Measurements from ENCODE around the gene APOL5. TPM values are rescaled to one million over a fixed set of nuclear protein-coding genes. Genes with fewer than 3 reads are reported as not detected.

APOL5 gene
- total RNA-seq, 1 donor from 2014 or later, result not detected

DNA sequence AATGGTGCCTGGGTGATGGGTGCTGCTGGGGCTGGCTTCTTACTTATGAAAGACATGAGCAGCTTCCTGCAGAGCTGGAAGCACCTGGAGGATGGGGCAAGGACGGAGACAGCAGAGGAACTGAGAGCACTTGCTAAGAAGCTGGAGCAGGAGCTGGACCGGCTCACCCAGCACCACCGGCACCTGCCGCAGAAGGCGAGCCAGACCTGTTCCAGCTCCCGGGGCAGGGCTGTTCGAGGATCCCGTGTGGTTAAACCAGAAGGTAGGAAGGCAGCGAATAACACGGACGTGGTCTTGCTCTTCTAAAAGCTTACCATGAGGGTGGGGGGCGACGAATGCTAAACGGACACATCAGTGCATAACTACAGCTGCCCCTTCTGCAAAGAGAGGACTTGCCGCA is 9.3 kb downstream of the APOL5 start:
- peaks cover 13% of the 10 kb centered on the region for H3K27me3 Mint-ChIP-seq (ENCODE audit: low read depth)
- no peaks in the 10 kb centered on the region for H3K36me3 Mint-ChIP-seq
- no peak overlapping the region for H3K4me3 Mint-ChIP-seq
- TF ChIP-seq, protein P1, sequence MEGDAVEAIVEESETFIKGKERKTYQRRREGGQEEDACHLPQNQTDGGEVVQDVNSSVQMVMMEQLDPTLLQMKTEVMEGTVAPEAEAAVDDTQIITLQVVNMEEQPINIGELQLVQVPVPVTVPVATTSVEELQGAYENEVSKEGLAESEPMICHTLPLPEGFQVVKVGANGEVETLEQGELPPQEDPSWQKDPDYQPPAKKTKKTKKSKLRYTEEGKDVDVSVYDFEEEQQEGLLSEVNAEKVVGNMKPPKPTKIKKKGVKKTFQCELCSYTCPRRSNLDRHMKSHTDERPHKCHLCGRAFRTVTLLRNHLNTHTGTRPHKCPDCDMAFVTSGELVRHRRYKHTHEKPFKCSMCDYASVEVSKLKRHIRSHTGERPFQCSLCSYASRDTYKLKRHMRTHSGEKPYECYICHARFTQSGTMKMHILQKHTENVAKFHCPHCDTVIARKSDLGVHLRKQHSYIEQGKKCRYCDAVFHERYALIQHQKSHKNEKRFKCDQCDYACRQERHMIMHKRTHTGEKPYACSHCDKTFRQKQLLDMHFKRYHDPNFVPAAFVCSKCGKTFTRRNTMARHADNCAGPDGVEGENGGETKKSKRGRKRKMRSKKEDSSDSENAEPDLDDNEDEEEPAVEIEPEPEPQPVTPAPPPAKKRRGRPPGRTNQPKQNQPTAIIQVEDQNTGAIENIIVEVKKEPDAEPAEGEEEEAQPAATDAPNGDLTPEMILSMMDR (IDR thresholded peaks at IDR 0.05; ENCODE audit: unreplicated experiment), result no peak
- H3K27ac Mint-ChIP-seq, result no peak overlapping the region
- H3K9me3 Mint-ChIP-seq, result no peaks in the 10 kb centered on the region
- H3K4me1 Mint-ChIP-seq, result peaks cover 12% of the 10 kb centered on the region
- no peak for DNase-seq (ENCODE audit: low spot score in 2 of 2, unreplicated experiment in 2 of 2)

- H3K27ac Mint-ChIP-seq, result no peak overlapping the region
- peaks cover 12% of the 10 kb centered on the region for H3K4me1 Mint-ChIP-seq
- no peak overlapping the region for H3K4me3 Mint-ChIP-seq
- H3K27me3 Mint-ChIP-seq (ENCODE audit: low read depth), result peaks cover 13% of the 10 kb centered on the region
- TF ChIP-seq, protein P1 (IDR thresholded peaks at IDR 0.05; ENCODE audit: unreplicated experiment), result no peak
- H3K36me3 Mint-ChIP-seq, result no peaks in the 10 kb centered on the region
- H3K9me3 Mint-ChIP-seq, result no peaks in the 10 kb centered on the region
- DNase-seq (ENCODE audit: low spot score in 2 of 2, unreplicated experiment in 2 of 2), result no peak
Observed at GRCh38 chr22:35727436-35727835, 9.8 kb downstream of the APOL5 start.

DNA sequence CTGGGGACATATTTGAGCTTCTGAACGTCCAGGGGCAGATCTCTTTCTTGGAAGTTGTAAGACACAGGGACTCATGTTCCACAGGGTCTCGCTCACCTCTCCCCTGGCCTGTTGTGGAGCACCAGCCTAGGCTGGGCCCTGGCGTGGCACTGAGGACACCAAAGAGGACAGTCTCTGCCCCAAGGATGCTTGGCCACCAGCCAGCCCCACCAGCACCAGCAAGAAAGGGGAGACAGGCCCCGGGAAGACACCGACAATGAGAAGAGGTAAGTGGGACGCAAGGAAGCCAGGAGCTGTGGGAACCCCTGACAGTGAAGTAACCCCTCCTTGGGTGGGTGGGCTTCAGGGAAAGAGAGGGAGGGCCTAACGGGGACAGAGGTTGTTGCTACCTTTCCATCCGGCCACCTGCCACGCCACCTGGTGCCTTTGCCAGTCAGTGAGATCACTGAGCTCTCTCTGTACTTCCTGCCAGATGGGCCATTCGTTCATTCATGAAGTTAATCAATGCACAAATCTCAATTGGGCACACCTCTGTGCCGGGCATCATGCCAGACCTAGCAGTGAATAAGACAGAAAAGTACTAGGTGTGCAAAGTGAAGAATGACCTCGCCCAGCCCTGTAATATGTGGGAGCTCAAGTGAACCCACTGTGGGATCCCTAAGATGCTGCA is 11.1 kb downstream of the APOL5 start:
- DNase-seq (ENCODE audit: low spot score in 2 of 2, unreplicated experiment in 2 of 2), result no peak
- TF ChIP-seq, protein P1 (IDR thresholded peaks at IDR 0.05; ENCODE audit: unreplicated experiment), result no peak
- no peaks in the 10 kb centered on the region for H3K36me3 Mint-ChIP-seq
- H3K9me3 Mint-ChIP-seq, result no peaks in the 10 kb centered on the region
- H3K4me3 Mint-ChIP-seq, result no peak overlapping the region
- peaks cover 13% of the 10 kb centered on the region for H3K27me3 Mint-ChIP-seq (ENCODE audit: low read depth)
- H3K4me1 Mint-ChIP-seq, result peaks cover 12% of the 10 kb centered on the region
- H3K27ac Mint-ChIP-seq, result no peak overlapping the region

DNA sequence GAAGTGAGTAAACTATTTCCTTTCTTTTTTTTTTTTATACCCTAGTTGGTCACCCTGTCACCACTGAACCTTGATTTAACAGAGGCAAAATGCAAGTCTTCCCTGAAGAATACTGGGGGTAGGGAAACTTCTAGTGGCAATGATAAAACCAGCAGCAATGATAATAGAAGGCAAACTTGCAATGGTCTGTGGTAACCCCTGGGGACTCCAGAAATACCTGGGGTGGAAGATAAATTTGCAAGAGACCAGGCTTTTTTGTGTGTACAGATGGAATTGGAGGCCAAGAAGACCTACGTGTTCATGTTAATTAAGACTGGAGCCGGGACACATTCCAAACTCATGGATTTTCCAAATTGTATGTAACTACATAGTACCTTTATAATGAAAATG is 11.6 kb downstream of the APOL5 start:
- Mint-ChIP-seq H3K27ac (no peak overlapping the region), H3K36me3 (no peaks in the 10 kb centered on the region), H3K4me1 (peaks cover 12% of the 10 kb centered on the region), H3K4me3 (no peak overlapping the region), H3K9me3 (no peaks in the 10 kb centered on the region), H3K27me3 (ENCODE audit: low read depth) (peaks cover 13% of the 10 kb centered on the region)
- DNase-seq (ENCODE audit: low spot score in 2 of 2, unreplicated experiment in 2 of 2), result no peak
- TF ChIP-seq, protein P1 (IDR thresholded peaks at IDR 0.05; ENCODE audit: unreplicated experiment), result no peak

DNA sequence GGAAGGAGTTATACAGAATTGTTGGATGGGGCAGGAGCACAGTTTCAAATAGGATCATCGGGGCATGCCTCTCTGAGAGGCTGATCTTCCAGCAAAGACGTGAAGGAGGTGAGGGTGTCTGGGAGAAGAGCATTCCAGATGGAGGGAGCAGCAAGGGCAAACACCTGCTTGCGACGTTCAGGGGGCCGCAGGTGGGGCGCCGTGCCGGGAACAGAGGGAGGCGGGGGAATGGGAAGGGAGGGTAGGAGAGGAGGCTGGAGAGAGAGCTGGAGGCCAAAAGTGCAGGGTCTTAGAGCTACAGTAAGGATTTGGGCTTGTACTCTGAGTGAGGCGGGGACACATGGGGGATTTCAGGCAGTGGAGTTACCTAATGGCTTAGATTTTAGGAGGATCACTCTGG is 13.6 kb downstream of the APOL5 start:
- DNase-seq (ENCODE audit: low spot score in 2 of 2, unreplicated experiment in 2 of 2), result no peak
- Mint-ChIP-seq H3K36me3 (peaks cover 10% of the 10 kb centered on the region), H3K9me3 (peaks cover 7% of the 10 kb centered on the region), H3K4me1 (peaks cover 1% of the 10 kb centered on the region), H3K27me3 (ENCODE audit: low read depth) (peaks cover 13% of the 10 kb centered on the region), H3K27ac (no peak overlapping the region), H3K4me3 (no peak overlapping the region)
- TF ChIP-seq, protein P1 (IDR thresholded peaks at IDR 0.05; ENCODE audit: unreplicated experiment), result no peak
